Stimulated activated naive CD4-positive, alpha-beta T cell (primary cell): ENCODE measurements around the gene MAG.
"Not testable (repeated sequence)": the region's sequence is repeated elsewhere in the genome, so short reads cannot be mapped to it uniquely, and the experiment has no call there.

ENCODE experiments used
- DNase-seq, 6 experiments: peaks; one replicate each; lab custom pipeline; 2025; lab: John Stamatoyannopoulos, UW

MAG gene

DNA sequence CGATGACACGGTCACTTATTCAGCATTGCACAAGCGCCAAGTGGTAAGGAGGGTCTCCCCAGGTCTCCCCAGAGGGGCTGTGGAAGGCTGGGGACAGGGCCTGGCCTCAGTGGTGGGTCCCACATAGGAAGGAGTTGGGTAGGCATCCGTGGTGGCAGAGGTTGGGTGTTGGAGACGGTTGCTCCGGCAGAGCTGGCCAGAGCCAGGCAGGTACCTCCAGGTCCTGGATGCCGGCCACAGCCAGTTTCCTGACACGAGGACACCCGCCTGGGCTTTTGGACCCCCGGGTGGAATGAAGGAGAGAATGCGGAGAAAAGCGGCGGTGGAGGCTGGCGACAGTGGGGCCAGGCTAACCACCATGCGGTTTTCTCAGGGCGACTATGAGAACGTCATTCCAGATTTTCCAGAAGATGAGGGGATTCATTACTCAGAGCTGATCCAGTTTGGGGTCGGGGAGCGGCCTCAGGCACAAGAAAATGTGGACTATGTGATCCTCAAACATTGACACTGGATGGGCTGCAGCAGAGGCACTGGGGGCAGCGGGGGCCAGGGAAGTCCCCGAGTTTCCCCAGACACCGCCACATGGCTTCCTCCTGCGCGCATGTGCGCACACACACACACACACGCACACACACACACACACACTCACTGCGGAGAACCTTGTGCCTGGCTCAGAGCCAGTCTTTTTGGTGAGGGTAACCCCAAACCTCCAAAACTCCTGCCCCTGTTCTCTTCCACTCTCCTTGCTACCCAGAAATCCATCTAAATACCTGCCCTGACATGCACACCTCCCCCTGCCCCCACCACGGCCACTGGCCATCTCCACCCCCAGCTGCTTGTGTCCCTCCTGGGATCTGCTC is 54.5 kb downstream of the MAG start:
- peak; percentile 39 to 75 (median 59) for DNase-seq

DNA sequence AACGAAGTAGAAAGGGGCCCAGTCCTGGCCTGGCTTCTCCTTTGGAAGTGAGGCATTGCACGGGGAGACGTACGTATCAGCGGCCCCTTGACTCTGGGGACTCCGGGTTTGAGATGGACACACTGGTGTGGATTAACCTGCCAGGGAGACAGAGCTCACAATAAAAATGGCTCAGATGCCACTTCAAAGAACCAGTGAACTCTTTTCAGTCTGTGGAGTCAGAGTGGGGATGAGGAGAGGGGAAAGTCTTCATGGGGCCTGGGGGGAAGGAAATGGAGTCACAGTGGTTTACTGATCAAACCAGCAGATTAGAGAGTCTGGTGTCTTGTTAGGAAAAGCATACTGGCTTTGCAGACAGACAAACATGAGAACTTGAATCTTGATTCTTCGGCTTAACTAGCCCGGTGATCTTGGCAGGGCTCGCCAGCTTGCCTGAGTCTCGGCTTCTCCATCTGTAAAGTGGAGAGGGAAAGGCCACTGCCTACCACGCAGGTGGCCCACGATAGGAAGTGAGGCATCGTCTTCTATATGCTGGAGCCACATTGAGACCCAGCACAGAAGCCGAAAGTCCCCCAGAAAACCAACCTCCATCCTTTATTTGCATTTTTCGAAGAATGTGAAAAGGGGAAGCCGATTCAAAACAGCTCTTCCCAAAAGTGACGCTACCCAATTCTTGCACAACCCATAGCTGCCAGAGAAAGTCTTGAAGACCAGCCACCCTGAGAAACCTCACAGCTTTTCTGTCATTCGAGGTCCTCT is 55.4 kb downstream of the MAG start, which contains the start of gene FFAR1:
Gene FFAR1 (plus strand): TSS at position 732 of the 759 bp plus-strand sequence. CDS start 3,650 bp downstream, outside the sequence.
- DNase-seq = peak in 5 of 6 experiments; percentile 20 to 39 (median 25)

DNA sequence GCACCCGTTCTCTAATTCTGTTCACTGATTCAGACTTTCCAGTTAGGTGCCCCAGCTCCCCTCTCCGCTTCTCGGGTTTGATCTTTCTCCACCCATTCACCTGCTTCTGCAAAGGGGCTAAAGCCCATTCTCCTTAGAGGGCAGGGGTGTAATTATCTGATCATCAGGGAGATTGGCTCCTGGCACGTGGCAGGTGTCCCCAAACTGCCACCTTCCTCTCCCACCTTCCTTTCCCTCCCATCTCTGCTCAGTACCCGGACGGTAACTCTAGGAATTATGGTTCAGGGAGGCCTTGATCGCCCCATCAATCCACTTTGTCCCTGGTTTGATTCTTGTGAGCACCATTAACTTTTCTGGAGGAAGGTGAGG is 56.0 kb downstream of the MAG start:
- no peak for DNase-seq

DNA sequence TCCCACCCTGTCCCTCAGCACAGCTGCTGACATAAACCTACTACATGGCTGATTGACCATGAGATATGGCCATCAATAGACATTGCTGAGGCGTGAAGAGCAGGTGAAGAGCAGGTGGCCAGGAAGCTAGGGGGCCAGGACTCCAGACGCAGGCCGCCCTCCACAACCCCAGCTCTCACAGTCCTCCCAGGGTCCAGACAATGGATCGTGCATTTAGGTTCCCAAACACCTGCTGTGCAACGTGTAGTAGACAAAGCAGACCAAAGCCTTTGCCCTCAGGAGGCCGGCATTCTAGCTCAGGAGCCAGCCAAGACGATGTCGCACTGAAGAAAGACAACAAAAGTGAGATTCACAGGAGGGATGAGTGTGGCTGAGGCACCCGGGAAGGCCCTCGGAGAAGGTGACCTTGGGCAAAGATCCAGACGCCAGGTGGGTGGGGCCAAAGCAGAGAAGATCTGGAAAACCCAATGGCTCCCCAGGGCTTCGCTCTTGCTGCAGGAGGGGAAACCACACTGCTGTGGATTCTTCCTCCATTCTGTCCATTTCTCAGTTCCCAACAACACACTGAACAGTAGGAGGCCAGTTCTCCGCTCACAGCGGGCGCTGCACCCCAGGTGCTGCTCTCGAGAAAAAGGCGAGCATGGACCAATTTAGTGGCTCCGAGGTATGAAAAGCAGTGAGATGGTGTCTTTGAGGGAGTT is 57.1 kb downstream of the MAG start:
- DNase-seq = no peak

DNA sequence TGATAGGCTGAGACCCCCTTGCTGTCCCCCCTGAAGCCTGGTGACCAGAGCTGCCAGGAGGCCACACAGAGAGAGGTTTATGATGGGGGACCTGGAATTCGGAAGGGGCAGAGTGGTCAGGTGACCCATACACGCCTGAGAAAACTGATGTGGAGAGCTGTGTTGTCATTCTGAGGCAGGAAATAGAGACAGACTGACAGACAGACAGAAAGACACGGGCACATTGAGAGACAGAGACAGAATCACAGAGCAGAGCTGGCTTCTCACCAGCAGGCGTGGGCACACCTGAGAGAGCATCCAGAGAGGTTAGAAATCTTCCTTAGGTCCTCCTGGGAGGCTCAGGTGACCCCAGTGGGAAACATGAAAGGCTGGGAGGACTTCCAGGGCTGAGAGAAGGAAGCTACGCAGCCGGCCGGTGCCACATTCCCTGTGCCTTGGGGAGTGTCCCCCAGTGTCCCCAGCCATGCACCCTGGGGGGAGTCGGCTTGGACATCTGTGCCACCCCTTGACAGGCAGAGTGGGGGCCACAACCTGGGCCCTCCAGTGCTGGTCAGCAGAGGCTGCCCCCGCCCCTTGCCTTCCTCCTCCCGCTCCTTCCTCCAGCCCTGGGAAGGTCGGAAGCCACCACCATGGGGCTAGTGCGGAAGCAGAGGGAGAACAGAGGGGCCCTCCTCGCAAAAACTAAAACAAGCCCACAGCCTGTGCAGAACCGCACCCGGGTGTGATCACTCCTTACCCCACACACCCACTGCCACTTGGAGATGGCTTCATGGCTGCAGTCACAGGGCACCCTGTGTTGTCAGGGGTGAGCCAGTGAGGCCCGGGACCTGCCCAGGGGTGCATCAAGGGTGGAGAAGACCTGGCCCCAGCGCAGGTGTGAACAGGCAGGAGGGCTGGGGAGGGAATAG is 57.9 kb downstream of the MAG start:
- no peak for DNase-seq

DNA sequence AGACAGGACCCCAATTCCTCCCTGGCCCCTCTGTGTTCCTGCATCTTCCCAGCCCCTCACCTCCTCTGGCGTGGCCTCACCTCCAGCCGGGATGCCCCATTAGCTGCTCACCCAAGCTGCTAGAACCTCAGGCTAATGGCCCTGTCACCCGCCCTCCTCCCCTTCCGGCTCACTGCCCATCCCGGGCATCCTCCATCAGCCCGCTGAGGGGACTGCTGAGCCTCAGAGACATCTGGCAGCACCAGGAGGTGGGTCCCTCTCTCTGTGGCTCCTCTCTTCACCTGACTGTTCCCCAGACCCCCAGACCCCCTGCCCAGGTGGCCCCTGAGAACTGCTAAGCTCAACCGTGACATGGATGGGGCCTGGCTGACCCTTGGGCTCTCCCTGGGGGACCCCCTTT is 58.6 kb downstream of the MAG start:
- no peak for DNase-seq

DNA sequence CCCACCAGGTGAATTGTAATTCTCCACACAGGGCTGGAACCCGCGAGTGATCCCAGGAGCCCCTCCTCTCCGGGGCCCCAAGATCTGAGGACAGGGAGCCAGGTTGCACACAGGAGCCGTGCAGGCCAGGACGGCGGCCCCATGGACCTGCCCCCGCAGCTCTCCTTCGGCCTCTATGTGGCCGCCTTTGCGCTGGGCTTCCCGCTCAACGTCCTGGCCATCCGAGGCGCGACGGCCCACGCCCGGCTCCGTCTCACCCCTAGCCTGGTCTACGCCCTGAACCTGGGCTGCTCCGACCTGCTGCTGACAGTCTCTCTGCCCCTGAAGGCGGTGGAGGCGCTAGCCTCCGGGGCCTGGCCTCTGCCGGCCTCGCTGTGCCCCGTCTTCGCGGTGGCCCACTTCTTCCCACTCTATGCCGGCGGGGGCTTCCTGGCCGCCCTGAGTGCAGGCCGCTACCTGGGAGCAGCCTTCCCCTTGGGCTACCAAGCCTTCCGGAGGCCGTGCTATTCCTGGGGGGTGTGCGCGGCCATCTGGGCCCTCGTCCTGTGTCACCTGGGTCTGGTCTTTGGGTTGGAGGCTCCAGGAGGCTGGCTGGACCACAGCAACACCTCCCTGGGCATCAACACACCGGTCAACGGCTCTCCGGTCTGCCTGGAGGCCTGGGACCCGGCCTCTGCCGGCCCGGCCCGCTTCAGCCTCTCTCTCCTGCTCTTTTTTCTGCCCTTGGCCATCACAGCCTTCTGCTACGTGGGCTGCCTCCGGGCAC is 59.6 kb downstream of the MAG start:
- DNase-seq = no peak

DNA sequence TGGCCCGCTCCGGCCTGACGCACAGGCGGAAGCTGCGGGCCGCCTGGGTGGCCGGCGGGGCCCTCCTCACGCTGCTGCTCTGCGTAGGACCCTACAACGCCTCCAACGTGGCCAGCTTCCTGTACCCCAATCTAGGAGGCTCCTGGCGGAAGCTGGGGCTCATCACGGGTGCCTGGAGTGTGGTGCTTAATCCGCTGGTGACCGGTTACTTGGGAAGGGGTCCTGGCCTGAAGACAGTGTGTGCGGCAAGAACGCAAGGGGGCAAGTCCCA is 60.2 kb downstream of the MAG start:
- DNase-seq = no peak

DNA sequence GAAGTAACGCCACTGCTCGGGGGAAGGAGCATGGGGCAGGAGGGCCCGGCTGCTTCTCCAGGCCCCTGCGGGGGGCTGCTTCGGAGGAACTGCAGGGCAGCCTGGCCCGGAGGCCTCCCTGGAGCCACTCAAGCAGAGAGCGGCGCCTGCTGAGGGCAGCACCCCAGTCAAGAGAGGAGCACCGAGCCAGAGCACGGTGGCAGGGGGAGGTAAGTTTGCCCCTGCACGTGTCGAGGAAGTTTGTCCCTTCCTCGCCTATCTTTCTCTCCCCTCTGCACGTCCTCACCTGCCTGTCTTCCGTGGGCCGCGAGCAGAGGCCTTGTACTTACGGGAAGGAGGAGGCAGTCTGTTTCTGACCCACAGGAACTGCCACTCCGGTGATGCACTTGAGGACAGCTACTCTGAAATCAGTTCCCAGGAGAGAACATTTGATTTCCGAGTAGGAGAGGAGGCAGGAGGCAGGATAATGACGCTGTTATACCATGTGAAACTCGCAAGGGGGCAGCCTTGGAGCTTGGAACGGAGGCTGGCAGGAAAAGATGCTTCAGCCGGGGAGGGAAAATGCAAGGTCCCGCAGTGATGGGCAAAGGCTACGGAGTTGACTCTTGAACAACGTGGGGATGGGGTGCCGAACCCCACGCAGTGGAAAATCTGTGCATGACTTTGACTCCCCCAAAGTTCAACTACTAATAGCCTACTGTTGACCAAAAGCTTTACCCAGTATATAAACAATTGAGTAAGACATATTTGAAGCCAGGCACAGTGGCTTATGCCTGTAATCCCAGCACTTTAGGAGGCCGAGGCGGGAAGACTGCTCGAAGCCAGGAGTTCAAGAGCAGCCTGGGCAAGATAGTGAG is 60.7 kb downstream of the MAG start:
- peak; percentile 37 to 78 (median 50) for DNase-seq

DNA sequence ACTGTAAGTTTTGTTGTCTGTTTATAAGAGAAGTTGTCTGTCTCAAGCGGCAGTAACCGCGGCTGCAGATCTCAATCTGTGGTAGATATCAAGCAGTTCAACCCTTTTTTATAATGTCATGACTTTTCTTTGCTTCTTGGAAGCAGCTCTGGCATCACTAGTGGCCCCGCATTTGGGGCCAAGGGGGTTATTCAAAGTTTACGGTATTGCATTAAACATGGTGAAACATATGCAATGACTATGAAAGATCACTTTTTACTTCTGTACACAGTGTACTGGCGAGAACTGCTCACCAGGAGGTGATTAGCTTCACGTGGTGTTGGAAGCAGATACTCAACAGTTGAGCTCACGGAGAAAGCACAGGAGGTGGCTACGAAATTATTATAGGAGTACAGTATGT is 61.7 kb downstream of the MAG start:
- no peak for DNase-seq

DNA sequence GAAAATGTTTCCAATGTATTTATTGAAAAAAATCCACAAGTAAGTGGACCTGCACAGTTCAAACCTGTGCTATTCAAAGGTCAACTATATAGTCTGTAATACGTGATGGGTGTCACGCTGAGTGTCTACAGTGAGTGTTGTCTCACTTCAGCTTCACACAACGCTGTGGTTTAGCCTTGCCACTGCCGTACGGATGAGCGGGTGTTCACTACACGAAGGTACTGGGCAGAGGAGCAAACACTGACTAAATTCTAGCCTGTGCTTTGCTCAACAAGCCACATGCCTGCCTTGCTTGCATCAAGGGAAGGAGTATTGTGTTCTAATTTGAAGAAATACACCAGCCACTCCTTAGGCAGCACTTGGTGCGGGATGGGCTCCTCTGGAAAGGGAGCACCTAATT is 62.9 kb downstream of the MAG start:
- DNase-seq = no peak

DNA sequence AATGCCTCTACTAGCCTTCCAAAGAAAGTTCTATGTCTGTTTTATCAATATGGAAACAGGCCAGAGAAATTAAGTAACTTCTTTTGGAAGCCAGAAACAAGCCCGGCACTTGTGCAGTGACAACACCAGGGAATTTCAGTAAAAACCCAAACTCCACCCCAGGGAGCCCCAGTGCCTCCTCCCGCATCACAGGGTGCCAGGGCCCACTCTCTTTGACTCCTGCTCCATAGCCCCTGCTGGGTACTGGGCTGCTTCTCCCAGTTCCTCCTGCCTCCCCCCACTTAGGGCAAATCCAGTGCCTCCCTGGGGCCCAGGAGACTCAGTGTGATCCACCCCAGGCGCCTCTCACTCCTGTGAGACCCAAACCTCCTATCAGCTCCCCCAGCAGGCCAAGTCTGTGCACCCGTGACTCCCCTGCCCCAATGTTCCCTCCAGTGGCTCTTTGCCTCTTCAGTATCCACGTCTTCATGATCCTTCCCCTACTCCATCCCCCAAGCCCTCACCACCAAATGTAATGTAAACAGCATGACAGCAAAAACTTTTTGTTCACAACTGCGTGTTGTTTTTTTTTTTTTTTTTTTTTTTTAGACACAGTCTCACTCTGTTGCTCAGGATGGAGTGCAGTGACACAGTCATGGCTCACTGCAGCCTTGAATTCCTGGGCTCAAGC is 64.0 kb downstream of the MAG start:
- DNase-seq = no peak

DNA sequence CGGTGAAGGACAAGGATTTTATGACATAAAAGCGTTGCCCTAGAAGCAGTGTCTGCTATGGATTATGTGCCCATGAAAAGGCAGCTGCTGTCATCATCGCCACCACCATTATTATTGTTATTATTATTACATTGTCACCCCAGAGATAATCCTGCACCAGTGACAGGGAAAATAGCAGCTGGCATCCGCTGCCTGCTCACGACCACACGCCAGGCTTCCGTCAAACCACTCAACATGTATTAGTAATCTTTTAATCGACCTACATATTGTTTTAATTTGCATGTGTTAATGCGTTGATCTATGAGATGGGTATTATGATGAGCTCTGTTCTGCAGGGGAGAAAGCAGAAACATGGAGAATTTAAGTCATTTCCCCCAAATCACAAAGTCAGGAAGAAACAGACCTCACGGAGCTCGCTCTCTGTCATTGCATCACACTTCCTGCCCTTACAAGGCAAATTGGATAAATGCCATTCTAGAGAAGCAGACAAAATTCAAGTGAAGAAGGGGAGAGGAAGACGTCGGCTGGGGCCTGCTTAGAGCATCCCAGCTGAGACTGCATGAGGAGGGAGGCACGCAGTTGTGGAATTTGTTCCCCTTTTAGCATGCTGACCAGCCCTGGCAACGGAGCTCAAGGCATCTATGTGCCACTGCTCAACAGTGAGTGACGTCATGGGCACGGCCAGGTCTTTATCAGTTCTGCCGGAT is 66.1 kb downstream of the MAG start, which contains the start of gene FFAR3:
Gene FFAR3 (plus strand): TSS at position 594 of the 707 bp plus-strand sequence. CDS start 431 bp downstream, outside the sequence.
- DNase-seq = peak in 2 of 6 experiments; percentile 7 to 20

DNA sequence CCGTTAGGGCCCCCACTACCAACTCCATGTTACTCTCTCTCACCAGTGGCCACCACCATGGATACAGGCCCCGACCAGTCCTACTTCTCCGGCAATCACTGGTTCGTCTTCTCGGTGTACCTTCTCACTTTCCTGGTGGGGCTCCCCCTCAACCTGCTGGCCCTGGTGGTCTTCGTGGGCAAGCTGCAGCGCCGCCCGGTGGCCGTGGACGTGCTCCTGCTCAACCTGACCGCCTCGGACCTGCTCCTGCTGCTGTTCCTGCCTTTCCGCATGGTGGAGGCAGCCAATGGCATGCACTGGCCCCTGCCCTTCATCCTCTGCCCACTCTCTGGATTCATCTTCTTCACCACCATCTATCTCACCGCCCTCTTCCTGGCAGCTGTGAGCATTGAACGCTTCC is 66.9 kb downstream of the MAG start:
- DNase-seq = not testable (repeated sequence)

DNA sequence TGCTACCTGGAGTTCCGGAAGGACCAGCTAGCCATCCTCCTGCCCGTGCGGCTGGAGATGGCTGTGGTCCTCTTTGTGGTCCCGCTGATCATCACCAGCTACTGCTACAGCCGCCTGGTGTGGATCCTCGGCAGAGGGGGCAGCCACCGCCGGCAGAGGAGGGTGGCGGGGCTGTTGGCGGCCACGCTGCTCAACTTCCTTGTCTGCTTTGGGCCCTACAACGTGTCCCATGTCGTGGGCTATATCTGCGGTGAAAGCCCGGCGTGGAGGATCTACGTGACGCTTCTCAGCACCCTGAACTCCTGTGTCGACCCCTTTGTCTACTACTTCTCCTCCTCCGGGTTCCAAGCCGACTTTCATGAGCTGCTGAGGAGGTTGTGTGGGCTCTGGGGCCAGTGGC is 67.4 kb downstream of the MAG start:
- DNase-seq = not testable (repeated sequence)

DNA sequence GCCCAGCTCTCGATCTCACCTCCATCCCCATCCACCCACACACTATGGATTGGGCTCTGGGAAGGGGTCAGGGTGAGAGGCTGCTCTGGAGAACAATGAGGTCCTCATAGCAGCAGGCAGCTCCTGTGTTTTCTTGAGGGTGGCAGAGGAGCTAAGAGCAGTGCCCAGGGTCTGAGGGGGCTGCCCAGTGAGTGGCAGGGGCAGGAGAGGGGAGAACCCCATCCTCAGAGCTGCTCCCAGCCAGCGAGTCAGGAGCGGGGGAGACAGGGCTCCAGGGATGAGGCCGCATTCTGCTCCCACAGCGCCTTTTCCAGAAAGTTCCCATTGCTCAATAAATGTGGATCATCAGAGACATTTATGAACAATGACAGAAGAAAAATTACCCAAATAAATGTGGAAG is 68.1 kb downstream of the MAG start:
- not testable (repeated sequence) for DNase-seq

DNA sequence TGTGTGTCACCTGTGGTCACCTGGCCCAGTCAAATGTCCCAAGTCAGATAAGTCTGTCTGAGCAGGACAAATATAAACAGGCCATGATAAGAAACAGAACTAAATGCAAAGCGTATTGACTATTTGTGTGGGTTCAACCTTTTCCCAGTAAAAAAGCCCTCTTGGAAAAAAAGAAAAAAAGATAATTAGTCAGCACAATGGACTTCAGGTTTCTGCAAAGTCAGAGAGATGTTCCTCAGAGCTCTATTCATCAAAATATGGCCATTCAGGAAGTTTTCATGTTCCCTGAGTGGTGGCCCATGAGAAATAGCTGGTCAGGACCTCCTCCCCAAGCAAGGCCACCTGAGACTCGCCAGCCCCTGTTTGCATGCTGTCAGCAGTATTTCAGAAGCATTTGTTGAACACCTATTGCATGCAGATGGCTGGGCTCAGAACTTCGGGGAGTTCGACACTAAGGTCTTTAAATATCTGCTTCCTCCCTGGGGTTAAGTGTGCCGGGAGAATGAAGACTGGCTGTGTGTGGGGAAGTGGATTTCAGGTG is 69.0 kb downstream of the MAG start:
- DNase-seq = no peak

DNA sequence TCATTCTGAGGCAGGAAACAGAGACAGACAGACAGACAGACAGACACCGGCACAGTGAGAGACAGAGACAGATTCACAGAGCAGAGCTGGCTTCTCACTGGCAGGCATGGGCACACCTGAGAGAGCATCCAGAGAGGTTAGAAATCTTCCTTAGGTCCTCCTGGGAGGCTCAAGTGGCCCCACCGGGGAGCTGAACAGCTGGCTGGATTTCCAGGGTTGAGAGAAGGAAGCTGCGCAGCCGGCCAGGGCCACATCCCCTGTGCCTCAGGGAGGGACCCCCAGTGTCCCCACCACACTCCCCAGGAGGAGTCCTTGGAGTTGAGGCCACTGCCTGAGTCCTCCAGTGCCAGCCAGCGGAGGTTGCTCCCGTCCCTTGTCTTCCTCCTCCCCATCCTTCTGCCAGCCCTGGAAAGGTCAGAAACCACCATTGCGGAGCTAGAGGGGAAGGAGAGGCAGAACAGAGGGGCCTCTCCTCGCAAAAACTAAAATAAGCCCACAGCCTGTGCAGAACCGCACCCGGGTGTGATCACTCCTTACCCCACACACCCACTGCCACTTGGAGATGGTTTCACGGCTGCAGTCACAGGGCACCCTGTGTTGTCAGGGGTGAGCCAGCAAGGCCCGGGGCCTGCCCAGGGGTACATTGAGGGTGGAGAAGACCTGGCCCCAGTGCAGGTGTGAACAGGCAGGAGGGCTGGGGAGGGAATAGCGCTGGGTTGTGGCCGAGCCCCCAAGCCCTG is 70.5 kb downstream of the MAG start:
- DNase-seq = no peak
